ENCODE measurements around the gene KCTD15.

KCTD15 gene

DNA sequence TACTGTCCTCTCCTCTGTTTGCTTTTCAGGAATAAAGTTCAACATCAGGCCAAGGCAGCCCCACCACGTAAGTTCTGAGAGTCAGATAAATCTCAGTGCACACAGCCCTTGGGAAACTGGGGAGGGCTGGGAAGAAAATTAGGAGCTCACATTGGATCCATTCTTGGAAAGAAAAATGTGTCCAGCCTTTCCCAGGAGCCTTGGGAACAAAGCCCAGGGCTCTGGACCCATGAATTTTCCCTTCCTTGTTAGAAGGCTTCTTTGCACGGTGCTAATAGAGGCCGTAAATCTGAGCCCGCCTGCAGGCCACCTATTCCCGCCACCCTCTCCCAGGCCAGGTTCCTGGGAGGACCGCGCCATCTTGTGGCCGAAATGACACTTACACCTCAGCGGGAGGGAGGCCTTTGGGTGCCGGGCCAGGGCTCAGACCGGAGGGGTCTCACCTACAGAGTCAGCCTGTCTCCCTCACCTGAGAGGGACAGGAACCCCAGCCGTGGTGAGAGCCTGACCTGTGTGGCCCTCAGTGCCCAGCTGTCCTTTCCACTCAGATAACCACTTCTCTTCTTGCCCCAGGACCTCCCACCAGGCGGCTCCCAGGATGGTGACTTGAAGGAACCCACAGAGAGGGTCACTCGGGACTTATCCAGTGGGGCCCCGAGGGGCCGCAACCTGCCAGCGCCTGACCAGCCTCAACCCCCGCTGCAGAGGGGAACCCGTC is 25.1 kb upstream of the KCTD15 start:
- peak; percentile 42 for DNase-seq

DNA sequence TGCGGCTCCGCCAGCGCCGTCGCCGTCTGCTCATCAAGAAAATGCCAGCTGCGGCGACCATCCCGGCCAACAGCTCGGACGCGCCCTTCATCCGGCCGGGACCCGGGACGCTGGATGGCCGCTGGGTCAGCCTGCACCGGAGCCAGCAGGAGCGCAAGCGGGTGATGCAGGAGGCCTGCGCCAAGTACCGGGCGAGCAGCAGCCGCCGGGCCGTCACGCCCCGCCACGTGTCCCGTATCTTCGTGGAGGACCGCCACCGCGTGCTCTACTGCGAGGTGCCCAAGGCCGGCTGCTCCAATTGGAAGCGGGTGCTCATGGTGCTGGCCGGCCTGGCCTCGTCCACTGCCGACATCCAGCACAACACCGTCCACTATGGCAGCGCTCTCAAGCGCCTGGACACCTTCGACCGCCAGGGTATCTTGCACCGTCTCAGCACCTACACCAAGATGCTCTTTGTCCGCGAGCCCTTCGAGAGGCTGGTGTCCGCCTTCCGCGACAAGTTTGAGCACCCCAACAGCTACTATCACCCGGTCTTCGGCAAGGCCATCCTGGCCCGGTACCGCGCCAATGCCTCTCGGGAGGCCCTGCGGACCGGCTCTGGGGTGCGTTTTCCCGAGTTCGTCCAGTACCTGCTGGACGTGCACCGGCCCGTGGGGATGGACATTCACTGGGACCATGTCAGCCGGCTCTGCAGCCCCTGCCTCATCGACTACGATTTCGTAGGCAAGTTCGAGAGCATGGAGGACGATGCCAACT is 24.4 kb upstream of the KCTD15 start:
- DNase-seq, result no peak

DNA sequence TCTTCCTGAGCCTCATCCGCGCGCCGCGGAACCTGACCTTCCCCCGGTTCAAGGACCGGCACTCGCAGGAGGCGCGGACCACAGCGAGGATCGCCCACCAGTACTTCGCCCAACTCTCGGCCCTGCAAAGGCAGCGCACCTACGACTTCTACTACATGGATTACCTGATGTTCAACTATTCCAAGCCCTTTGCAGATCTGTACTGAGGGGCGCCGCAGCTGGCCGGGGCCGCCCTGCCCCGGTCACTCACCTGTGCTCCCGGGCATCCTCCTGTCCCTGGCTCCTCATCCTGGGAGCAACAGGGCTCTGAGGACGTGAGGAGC is 23.9 kb upstream of the KCTD15 start:
- DNase-seq, result no peak

DNA sequence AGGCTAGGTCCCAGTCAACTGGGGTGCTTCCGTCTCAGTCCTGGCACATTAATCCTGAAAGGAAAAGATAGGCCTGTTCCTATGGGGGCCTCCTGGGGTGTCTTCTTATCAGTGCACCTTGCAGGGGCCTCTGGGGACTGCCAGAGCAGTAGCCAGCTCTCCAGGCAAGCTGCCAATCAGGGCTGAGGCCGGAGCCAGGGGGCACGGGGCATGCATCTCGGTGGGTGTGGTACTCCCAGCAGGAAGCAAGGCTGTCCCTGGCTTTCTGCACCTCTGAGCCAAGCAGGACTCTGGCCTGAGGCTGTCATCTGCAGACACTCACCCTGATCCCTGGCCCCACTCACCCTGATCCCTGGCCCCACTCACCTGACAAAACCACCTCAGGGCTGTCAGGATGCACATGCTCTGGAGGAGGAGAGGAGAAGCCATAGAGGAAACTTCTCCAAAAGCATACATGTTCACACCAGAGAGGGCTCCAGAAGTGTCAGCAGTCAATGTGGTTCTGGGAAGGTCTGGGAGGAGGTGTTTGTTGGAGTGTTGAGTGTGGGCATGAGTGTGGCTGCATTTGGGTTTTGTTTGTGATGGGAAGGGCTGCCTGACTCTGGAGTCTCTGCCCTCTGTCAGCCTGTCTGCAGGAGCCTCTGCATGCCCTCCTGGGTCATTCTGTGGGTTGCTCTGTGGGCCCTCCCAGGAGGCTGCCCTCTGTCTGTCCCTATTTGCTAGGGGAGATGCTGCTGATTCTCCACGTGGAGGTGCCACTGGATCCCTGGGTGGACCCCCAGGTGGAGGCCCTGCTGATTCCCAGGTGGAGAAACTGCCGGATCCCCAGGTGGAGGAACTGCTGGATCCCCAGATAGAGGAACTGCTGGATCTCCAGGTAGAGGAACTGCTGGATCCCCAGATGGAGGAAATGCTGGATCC is 22.7 kb upstream of the KCTD15 start:
- DNase-seq, result no peak

DNA sequence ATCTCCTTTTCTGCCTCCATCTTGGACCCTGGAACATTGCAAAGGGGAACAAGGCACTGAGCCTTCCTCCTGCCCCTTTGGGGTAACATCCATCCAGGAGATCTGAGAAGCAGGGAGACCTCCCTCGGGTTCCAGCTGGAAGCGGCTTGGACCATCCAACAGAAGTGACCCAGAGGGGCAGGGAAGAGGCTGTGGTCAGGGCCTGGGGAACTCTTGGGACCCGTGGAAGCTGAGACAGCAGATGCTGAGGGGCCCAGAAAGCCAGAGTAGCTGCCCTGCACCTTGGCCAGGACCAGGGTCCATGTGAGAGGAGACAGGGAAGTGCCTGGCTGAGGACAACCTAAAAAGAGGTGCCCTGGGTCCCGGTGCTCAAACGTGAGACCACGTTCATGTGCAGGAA is 21.9 kb upstream of the KCTD15 start:
- DNase-seq, result no peak

DNA sequence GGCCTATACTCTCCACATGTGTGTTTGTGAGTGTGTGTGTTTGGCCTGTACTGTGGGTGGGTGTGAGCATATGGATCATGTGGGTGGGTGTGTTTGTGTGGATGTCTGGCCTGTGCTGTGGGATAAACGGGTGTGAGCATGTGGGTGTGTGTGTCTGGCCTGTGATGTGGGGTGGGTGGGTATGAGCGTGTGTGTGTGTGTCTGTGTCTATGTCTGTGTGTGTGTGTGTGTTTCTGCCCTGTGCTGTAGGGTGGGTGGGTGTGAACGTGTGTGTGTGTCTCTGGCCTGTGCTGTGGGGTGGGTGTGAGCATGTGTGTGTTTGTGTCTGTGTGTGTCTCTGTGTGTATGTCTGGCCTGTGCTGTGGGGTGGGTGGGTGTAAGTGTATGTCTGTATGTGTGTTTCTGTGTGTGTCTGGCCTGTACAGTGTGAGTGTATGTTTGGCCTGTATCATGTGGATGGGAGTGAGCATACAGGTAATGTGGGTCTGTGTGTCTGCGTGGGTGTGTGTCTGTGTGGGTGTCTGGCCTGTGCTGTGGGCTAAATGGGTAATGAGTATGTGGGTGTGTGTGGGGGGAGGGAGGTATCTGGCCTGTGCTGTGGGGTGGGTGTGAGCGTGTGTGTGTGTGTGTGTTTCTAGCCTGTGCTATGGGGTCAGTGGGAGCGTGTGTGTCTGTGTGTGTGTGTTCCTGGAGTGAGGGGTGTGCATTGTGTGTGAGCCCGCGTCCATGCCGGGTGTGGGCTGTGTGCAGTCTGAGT is 20.8 kb upstream of the KCTD15 start:
- DNase-seq, result no peak

DNA sequence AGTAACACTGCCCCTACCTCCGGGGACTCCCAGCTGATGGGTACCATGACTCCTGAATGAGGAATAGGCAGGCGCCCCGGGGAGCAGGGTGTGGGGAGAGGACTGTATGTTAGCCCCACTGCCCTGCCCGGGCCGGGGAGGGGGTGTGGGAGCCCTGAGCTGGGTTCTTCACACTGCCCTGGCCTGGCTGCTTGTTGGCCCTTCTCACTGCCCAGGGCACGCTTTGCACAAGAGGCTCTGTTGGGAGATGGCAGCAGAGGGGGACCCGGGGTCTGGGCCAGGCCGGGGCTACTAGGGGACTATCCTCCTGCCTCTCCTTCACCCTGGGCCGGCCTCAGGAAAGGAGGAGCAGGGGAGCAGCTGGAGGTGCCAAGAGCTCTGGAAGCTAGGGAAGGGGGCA is 19.3 kb upstream of the KCTD15 start:
- DNase-seq, result no peak

DNA sequence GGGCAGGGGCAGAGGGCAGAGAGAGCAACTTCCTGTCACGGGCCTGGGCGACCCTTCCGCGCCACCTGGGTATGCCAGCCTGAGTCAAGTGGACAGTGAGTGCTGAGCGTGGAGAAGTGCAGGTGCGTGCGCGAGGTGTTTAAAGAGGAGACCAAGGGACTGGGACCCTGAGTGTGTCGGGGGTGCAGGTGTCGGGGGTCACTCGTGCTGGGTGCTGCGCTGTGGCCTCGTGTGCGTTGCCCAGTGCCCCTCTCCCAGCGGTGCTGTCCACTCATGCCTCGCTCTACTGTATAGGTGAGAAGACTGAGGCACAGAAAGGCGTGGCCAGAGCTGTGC is 18.9 kb upstream of the KCTD15 start:
- DNase-seq, result no peak

DNA sequence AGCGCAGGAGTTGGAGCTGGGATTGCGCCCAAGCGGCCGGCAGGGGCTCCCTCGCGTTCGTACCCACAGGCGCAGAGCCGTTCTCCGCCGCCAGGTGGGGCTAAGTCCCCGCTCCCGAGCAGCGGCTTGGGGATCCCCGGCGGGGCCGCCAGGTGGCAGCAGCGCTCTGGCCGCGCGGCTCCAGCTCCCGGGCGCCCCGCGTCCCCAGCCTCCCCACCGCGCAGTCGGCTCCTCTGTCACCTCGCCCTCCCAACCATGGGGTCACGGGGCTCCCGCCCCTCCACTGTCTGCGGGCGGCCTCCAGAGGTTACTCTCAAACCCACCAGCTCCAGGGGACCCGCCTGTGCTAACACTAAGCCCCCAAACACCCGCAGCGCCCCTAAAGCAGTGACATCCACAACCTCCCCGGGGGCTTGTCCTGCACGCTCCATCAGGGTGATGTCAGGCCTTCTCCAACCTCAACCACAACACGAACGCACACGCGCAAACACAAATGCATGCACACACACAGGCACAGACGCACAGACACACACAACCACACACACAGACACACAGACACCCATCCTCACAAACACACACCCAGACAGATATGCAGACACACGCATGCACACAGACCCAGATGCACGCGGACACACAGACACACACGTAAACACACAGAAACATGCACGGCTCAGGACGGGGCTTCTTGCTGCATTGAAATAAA is 18.4 kb upstream of the KCTD15 start:
- DNase-seq, result peak; percentile 78

DNA sequence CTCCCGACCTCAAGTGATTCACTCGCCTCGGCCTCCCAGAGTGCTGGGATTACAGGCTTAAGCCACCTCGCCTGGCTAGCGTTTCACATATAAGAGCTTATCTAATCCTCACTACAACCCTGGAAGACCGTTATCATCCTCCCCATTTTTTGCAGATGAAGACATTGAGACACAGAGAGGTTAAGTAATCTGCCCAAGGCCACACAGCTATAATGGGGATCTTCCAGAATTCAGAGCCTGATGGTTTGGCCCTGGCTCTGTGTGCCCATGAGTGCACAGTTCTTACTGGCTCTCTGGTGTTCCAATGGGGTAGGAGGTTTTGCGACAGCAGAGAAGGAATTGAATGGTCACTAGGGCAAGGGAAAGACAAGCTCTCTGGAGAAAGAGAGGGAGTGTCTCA is 16.8 kb upstream of the KCTD15 start:
- DNase-seq, result no peak

DNA sequence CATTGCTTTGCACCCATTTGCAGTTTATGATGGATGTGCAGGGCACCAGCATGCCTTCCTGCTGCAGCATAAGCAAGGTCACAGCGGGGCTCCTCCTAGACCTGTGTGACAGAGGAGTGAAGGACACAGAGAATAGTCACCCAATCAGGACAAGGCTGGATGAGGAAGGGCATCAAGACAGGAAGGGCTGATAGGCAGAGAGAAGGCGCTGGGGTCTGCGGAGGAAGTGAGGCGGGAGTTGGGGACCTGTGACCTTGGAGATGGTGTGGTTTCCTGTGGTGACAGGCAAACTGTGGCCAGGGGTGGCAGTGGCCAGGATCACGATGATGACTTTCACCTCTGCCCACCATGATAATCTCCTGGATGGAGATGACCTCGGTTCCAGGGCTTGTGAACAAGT is 16.4 kb upstream of the KCTD15 start:
- no peak for DNase-seq

DNA sequence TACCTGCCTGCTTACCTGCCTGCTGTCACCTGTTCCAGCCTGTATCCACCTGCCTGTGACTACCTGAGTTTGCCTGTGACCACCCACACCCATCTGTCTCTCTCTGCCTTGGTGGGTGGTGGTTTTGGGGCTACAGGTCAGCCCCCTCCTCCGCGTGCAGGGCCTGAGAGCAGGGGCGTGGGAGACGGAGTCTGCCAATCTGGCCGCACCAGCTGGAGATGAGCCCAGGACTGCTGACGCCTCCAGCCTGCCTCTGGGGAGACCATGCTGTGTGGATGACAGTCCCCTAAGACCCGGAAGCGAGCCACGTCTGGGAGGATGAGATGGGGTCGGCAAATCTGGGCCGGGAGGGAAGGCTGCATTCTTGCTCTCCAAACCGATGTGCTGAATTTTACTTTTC is 15.9 kb upstream of the KCTD15 start:
- DNase-seq, result no peak

DNA sequence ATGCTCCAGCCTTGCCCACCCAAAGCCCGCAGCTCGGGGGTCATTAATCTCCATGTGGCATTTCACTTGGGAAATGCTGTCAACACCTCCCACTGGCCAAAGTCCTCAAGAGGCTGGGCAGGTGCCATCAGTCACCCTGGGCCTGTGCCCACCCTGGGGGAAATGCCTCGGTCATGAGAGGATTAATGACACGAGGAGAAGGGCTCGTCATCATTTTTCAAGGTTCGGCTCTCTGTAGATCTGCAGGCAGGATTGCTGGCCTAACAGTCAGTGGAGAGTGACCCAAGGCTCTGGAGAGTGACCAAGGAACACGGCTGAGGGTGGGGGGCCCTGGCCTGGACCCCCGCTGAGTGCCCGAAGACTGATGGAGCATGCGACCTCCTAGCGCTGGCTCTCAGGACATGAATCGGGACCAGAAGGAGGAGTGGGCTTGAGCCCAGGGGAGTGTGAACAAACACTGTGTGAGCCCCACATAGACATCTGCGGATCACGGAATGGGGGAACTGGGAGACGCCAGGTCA is 15.2 kb upstream of the KCTD15 start:
- DNase-seq, result no peak

DNA sequence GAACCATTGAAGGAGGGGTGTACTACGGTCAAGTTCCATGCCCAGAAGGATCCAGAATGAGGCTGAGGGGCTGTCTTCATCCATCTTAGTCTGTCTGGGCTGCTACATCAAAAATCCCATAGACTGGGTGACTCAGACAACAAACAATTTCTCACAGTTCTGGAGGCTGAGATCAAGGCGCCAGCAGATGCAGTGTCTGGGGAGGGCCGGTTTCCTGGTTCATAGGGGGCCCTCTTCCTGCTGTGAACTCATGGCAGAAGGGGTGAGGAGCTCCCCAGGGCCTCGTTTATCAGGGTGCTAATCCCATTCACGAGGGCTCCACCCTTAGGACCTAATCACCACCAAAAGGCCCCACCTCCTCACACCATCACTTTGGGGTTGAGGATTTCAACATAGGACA is 14.7 kb upstream of the KCTD15 start:
- no peak for DNase-seq

DNA sequence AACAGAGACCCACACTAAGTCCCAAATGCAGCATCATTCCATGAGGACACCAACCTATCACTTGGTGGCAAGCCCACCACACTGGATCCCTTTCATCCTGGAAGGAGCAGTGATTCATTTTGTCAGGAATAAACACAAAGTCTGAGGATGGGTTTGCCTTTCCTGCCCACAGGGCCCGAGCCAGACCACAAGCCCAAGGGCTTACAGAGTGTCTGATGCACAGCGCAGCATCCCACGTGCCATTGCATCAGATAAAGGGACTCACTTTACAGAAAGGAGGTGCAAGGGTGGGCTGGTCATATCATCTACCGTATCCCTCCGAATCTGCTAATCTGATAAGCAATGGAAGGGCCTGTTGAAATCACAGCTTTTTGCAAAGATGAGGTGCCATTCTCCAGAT is 12.2 kb upstream of the KCTD15 start:
- DNase-seq, result no peak

DNA sequence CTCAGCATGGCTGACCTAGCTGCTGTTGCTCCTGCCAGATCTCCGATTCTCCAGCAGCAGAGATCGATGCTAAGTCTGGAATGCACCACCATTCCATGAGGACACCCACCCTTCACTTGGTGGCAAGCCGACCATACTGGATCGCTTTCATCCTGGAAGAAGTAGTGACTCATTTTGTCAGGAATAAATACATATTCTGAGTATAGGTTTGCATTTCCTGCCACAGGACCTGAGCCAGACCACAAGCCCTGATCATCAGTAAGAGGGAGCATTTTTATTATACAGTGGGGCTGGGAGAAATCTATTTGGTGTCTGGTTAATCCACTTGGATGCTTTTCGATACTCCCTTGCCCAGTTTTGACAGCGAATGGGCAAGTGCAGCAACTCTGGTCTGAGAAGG is 10.9 kb upstream of the KCTD15 start:
- DNase-seq, result no peak

DNA sequence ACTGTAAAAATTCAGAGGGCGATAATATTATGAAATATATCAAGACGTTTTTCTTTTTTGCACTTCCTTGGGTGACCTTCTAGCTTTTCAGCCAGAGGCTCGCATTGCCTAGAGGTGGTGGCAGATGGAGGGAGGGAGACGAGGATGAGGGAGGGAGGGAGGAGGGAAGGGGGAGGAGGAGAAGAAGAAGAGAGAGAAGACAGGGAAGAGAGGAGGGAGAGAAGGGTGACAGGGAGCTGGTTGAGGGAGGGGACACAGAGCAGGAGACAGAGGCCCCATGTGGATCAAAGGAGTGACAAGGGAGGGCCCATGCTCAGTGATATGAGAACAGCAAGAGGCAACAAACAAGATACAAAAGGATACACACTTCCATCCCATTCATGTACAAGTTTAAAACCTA is 8.0 kb upstream of the KCTD15 start:
- no peak for DNase-seq

DNA sequence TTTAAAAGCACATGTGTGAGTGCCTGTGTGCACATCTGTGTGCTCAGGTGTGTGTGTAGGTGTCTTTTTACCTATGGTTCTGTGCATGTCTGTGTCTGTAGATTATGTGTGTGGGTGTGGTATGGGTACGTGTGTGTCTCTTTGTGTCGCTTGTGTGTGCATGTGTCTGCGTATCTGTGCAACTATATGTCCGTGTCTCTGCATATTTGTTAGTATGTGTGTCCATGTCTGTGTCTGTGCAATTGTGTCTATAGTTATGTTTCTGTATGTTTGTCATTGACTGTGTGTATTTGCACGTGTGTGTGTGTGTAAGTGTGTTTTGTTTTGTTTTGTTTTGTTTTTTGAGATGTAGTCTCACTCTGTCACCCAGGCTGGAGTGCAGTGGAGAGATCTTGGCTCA is 7.3 kb upstream of the KCTD15 start:
- DNase-seq, result no peak

DNA sequence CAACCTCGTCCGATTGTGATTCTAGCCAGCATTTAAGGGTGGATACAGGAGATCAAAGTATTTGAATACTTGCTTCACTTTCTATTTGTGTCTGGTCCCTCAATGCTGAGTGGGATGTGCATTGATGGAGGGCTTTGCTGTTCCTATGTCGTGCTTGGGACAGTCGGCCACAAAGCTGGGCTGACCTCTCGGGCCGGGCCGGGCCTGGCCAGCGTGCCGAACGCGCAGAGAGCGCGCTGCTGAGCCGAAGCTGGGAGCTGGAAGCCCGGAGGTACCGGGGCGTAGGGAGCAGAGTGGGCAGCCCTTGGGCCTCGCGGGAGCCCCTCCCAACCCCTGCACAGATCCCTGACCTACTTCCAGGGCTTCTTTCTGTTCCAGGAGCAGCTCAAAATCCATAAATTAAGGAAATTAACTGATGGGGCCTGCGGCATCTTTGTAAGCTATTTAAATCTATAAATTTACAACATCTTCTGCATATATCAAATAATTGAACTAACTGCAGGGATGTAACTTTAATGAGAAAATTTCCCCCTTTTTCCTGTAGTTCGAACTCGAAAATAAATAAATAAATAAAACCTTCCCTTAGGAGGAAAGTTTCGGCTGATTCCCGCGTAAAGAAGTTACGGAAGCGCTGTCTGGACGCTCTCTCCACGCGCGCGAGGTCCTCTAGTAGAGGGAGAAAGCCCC is 1.8 kb upstream of the KCTD15 start:
- no peak for DNase-seq

DNA sequence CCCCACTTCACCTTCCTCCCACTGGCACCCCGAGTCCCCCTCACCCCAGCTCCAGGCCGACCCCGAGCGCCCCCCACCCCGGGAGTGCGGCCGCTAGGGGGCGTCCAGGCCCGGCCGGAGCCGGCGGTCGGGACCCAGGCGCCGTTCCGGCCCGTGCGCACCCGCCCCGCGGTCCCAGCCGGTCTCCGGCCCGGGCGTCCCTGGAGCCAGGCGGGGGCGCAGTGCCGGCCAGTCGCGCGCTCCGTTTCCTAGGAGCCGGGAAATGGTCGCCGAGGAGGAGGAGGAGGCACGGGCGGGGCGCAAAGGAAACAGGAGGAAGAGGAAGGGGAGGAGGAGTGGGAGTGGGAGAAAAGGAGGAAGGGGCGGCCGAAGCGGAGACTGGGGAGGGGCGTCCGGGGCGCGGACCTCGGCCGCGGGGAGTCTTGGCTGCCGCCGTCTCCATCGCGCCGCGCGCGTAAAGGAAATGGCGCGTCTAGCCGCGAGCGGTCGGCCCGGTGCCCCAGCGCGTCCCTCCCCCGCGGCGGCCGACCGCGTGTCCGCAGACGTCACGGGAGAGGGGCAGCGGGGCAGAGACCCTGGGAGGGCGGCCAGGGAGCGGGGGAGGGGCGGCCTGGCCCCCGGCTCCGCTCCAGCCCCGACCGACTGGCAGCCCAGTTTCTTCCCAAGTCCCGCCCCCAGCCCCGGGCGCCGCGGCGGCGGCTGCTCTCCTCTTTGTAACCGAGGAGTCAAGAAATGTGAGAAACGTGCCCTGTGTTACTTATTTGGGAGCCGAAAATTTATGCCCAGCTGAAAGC is 1.1 kb upstream of the KCTD15 start:
- no peak for DNase-seq

Measured in central memory CD4-positive, alpha-beta T cell (primary cell).